MCF 10A (cell line): ENCODE measurements around the gene NEURL4. TPM values are rescaled to one million over a fixed set of nuclear protein-coding genes. Genes with fewer than 3 reads are reported as not detected.

Source experiments
- BruUV-seq: library from RNA; stranded (reverse); fragments of 400-500 nt; replicated peaks from 2 replicates; lab custom pipeline; 2021; lab: Mats Ljungman, UMichigan
- CTCF ChIA-PET: fragments of 300-600 bp; sonication (Branson Sonifier 250); formaldehyde crosslinking; extraction: SDS; loops from one replicate; lab custom pipeline; 2021; ENCODE audit warnings: antibody characterized with exemption, inconsistent platforms; lab: Yijun Ruan, JAX
- POLR2A ChIA-PET: fragments of 300-600, 350-650 bp; sonication (Branson Sonifier 250); formaldehyde crosslinking; extraction: SDS; loops from one replicate; lab custom pipeline; 2020; ENCODE audit warnings: antibody characterized with exemption, inconsistent platforms; lab: Yijun Ruan, JAX
- DNase-seq: peaks from one replicate; pipeline ENCODE4 v3.0.0-alpha.2; 2018; ENCODE audit not compliant: unreplicated experiment
- H3K27ac Mint-ChIP-seq: one replicate; pipeline ENCODE4 v1.8.0; 2022; ENCODE audit warnings: mild to moderate bottlenecking, low read depth, mixed read lengths; ENCODE audit not compliant: unreplicated experiment
- H3K27me3 Mint-ChIP-seq: one replicate; pipeline ENCODE4 v1.8.0; 2022; ENCODE audit warnings: mixed read lengths; ENCODE audit not compliant: insufficient read depth, unreplicated experiment
- H3K36me3 Mint-ChIP-seq: one replicate; pipeline ENCODE4 v1.8.0; 2022; ENCODE audit warnings: mild to moderate bottlenecking, moderate library complexity, mixed read lengths; ENCODE audit not compliant: insufficient read depth, unreplicated experiment
- H3K4me1 Mint-ChIP-seq: one replicate; pipeline ENCODE4 v1.8.0; 2022; ENCODE audit warnings: mixed read lengths; ENCODE audit not compliant: insufficient read depth, unreplicated experiment
- H3K4me3 Mint-ChIP-seq: one replicate; pipeline ENCODE4 v1.8.0; 2022; ENCODE audit warnings: mild to moderate bottlenecking, moderate library complexity, mixed read lengths; ENCODE audit not compliant: unreplicated experiment
- H3K9me3 Mint-ChIP-seq: one replicate; pipeline ENCODE4 v1.8.0; 2022; ENCODE audit warnings: mixed read lengths; ENCODE audit not compliant: unreplicated experiment
- CTCF ChIP-seq: fragments of 200-600 bp; IDR thresholded peaks from one replicate; pipeline ENCODE4 v1.8.0; 2022; ENCODE audit warnings: antibody characterized with exemption, mild to moderate bottlenecking; ENCODE audit not compliant: unreplicated experiment
- intact Hi-C: fragments of 100-400 bp; cut with micrococcal nuclease; formaldehyde crosslinking; loops from 2 replicates; pipeline ENCODE4 v1.14.1; 2022
- total RNA-seq: library from RNA; stranded (reverse); gene quantifications from 2 replicates; pipeline ENCODE4 v1.2.3, GENCODE V29; 2022

NEURL4 gene
- total RNA-seq, 1 experiment from 2014 or later: 39.3 TPM

DNA sequence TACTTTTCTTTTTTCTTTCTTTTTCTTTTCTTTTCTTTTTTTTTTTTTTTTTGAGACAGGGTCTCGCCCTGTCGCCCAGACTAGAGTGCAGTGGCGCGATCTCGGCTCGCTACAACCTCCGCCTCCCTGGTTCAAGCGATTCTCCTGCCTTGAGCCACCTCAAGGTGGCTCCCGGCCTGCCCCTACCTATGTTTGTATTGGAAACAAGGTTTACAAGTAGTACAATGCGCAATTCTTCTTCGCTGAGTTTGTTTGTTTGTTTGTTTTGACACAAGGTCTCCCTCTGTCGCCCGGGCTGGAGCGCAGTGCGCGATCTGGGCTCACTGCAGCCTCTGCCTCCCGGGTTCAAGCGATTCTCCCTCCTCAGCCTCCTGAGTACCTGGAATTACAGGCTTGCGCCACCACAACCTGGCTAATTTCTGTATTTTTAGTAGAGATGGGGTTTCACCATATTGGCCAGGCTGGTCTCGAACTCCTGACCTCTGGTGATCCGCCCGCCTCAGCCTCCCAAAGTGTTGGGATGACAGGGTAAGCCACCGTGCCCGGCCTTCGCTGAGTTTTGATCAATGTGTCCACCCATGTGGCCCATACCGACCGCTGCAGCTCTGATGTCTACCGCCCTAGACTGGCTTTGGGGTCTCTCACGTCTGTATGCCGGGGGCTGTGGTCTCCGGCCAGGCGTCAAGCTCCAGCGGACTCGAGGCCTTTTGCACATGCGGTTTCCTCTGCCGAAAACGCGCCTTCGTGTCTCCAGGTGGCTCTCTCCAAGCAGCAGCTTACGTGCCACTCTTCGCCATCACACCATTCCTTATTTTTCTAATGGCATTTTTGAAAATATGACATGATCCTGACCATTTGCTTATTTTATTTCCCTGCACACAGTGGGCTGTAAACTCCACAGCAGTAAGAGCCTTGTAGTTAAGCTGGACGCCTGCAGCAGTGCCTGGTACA, 33.6 kb downstream of the NEURL4 start:
- no peak for DNase-seq

DNA sequence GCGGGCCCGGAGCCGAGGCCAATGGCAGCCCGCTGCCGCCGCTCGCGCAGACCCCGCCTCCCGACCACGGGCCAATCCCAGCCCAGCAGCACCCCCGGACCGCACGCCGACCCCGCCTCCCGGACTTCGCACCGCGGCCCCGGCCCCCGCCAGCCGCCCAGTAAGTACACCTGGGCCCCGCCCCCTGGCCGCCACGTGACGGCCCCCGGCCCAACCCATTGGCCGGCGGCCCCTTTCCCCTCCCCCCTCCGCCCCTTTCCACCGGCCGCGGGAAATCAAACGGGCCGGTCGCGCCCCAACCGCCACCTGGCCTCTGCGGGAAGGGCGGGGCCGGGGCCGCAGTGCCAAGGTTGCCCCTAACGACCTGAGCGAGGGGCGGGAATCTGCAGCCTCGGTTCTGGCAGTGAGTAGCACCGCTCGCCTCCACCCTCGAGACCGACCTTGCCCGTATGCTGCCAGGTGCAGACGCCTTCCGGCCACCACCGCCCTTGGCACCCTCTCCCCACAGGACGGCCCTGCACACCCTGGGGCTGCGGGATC, 34.5 kb downstream of the NEURL4 start, which contains the start of gene YBX2:
TSS of gene YBX2 (minus strand) at position 26 of the 540 bp plus-strand sequence. CDS start 139 bp downstream, outside the sequence.
- CTCF ChIA-PET: no interaction called here
- no peak for TF ChIP-seq CTCF
- no TSS peak for BruUV-seq
- peaks cover 17% of the 10 kb centered on the region for H3K4me1 Mint-ChIP-seq
- H3K27ac Mint-ChIP-seq: no peak within 1 kb of the TSS
- H3K36me3 Mint-ChIP-seq: peaks cover 10% of the 10 kb centered on the region
- intact Hi-C loops: loop anchor here (5.0 kb wide), 1 partner anchor 247 kb away; no protein-coding TSS in a partner anchor
- H3K27me3 Mint-ChIP-seq: no peaks in the 10 kb centered on the region
- POLR2A ChIA-PET: no interaction called here
- H3K9me3 Mint-ChIP-seq: no peaks in the 10 kb centered on the region
- peak within 1 kb of the TSS; percentile 63 for H3K4me3 Mint-ChIP-seq
- DNase-seq: peak; percentile 74

More for the DNA sequence above, 33.6 kb downstream of the NEURL4 start:
- Mint-ChIP-seq H3K27me3 (no peaks in the 10 kb centered on the region), H3K27ac (no peak overlapping the region), H3K4me3 (peak overlapping the region; percentile 63), H3K9me3 (no peaks in the 10 kb centered on the region), H3K4me1 (peaks cover 17% of the 10 kb centered on the region), H3K36me3 (peaks cover 10% of the 10 kb centered on the region)
- BruUV-seq: no TSS peak
- intact Hi-C loops: loop anchor here (1.0 to 5.0 kb wide), 3 partner anchors 15 to 248 kb away; no protein-coding TSS in a partner anchor
- POLR2A ChIA-PET: interaction anchor here (0.9 to 2.1 kb wide), 7 partner anchors 10 to 75 kb away, joined by 3 to 37 read pairs (median 4); partner anchors contain the start of genes GABARAP and SLC2A4
- no peak for TF ChIP-seq CTCF
- CTCF ChIA-PET: interaction anchor here (0.6 to 2.9 kb wide), 15 partner anchors 10 to 376 kb away, joined by 3 to 65 read pairs (median 5); partner anchors contain the start of genes GABARAP and SLC2A4

- CTCF ChIA-PET: interaction anchor here (1.2 to 3.6 kb wide), 3 partner anchors 14 to 273 kb away, joined by 3 to 23 read pairs (median 5); partner anchors contain the start of gene SLC2A4
- no peak overlapping the region for H3K27ac Mint-ChIP-seq
- peak; percentile 46 for DNase-seq
- no peaks in the 10 kb centered on the region for H3K27me3 Mint-ChIP-seq
- peak overlapping the region; percentile 43 for H3K4me3 Mint-ChIP-seq
- peaks cover 10% of the 10 kb centered on the region for H3K36me3 Mint-ChIP-seq
- peaks cover 17% of the 10 kb centered on the region for H3K4me1 Mint-ChIP-seq
- no peaks in the 10 kb centered on the region for H3K9me3 Mint-ChIP-seq
- TF ChIP-seq CTCF: no peak
- no TSS peak for BruUV-seq
- intact Hi-C loops: no loop called here
- POLR2A ChIA-PET: interaction anchor here (0.9 to 3.1 kb wide), 9 partner anchors 11 to 393 kb away, joined by 3 to 30 read pairs (median 4); partner anchors contain the start of genes GABARAP, NEURL4, SLC2A4 and TP53
These were observed 35.1 kb downstream of the NEURL4 start for GRCh38 chr17:7293816-7294613.
